Measurements from ENCODE around the gene GPR146.

GPR146 gene

GRCh38 chr7:1106063-1106792 lies 61.9 kb downstream of the GPR146 start:
- no peak for DNase-seq (ENCODE audit: low read depth, low spot score)

GRCh38 chr7:1106793-1107421 lies 62.6 kb downstream of the GPR146 start:
- no peak for DNase-seq (ENCODE audit: low read depth, low spot score)

GRCh38 chr7:1108264-1108920 lies 64.0 kb downstream of the GPR146 start:
- no peak for DNase-seq (ENCODE audit: low read depth, low spot score)

Measured in smooth muscle cell of the brain vasculature (primary cell).